Measurements from ENCODE around the gene CTSF. TPM values are rescaled to one million over a fixed set of nuclear protein-coding genes. Genes with fewer than 3 reads are reported as not detected.

CTSF gene
- polyA plus RNA-seq, 3 donors, result 1.5 to 3.5 (median 2.3) TPM

DNA sequence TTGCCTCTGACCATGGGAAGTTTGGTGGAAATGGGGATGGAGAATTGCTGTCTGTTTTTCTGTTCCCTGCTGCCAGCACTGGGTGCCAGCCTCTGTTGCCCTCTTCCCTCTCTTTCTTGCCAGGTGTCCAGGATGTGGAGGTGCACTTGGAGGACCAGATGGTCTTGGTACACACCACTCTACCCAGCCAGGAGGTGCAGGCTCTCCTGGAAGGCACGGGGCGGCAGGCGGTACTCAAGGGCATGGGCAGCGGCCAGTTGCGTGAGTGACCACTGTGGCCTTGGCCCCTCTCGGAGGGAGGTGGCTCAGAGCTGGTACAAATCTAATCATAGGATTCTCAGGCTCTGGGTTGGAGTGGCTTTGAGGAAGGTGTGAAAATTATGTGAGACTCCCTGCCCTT lies 30.6 kb upstream of the CTSF start:
- H3K27me3 ChIP-seq (ENCODE audit: control insufficient read depth in 2 of 2, insufficient read depth in 2 of 2, low read length in 2 of 2), result no peaks in the 10 kb centered on the region
- Mint-ChIP-seq H3K4me1 (peaks cover 34% of the 10 kb centered on the region), H3K9me3 (no peaks in the 10 kb centered on the region), H3K36me3 (peaks cover 23 to 45% of the 10 kb centered on the region in 2 donors), H3K27me3 (ENCODE audit: low read depth in 3 of 3) (peaks cover 0 to 1% (median 0%) of the 10 kb centered on the region in 3 donors), H3K27ac (peak overlapping the region in 2 of 7 donors; percentile 13 to 71), H3K4me3 (no peak overlapping the region)
- WGBS (ENCODE audit: insufficient coverage), result 96% methylated on average over 3 of the region's 6 CpGs
- H3K4me1 ChIP-seq (ENCODE audit: control insufficient read depth in 1 of 2, insufficient read depth in 2 of 2, low read length in 2 of 2), result peaks cover 21 to 38% of the 10 kb centered on the region in 2 donors
- TF ChIP-seq, protein P1, sequence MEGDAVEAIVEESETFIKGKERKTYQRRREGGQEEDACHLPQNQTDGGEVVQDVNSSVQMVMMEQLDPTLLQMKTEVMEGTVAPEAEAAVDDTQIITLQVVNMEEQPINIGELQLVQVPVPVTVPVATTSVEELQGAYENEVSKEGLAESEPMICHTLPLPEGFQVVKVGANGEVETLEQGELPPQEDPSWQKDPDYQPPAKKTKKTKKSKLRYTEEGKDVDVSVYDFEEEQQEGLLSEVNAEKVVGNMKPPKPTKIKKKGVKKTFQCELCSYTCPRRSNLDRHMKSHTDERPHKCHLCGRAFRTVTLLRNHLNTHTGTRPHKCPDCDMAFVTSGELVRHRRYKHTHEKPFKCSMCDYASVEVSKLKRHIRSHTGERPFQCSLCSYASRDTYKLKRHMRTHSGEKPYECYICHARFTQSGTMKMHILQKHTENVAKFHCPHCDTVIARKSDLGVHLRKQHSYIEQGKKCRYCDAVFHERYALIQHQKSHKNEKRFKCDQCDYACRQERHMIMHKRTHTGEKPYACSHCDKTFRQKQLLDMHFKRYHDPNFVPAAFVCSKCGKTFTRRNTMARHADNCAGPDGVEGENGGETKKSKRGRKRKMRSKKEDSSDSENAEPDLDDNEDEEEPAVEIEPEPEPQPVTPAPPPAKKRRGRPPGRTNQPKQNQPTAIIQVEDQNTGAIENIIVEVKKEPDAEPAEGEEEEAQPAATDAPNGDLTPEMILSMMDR (IDR thresholded peaks at IDR 0.05), result no peak
- H3K27ac ChIP-seq (ENCODE audit: low read depth in 1 of 2, low read length in 2 of 2), result no peak overlapping the region
- no peak overlapping the region for H3K4me3 ChIP-seq (replicated peaks in 1 of 3; ENCODE audit: low read depth in 2 of 3, low read length in 3 of 3)
- no peak overlapping the region for H2AFZ ChIP-seq (ENCODE audit: insufficient read depth, low read depth, low read length, poor library complexity, severe bottlenecking)
- no peak overlapping the region for H3K4me2 ChIP-seq (replicated peaks; ENCODE audit: extremely low read depth, low read length, poor library complexity, severe bottlenecking)
- intact Hi-C loops (cut with micrococcal nuclease), result no loop called here
- peaks cover 18 to 27% of the 10 kb centered on the region in 2 donors for H3K36me3 ChIP-seq (replicated peaks in 1 of 2; ENCODE audit: control insufficient read depth in 1 of 2, insufficient read depth in 2 of 2, low read length in 2 of 2)
- DNase-seq, result no peak
- H3K9ac ChIP-seq (ENCODE audit: insufficient read depth, low read length, poor library complexity, severe bottlenecking), result no peak overlapping the region
- H4K20me1 ChIP-seq (ENCODE audit: insufficient read depth, low read length), result no peaks in the 10 kb centered on the region
- peaks cover 4% of the 10 kb centered on the region for H3K79me2 ChIP-seq (ENCODE audit: insufficient read depth, low read length)
- no peaks in the 10 kb centered on the region for H3K9me3 ChIP-seq (replicated peaks in 1 of 2; ENCODE audit: control insufficient read depth in 1 of 2, insufficient read depth in 1 of 2, low read length in 2 of 2)

DNA sequence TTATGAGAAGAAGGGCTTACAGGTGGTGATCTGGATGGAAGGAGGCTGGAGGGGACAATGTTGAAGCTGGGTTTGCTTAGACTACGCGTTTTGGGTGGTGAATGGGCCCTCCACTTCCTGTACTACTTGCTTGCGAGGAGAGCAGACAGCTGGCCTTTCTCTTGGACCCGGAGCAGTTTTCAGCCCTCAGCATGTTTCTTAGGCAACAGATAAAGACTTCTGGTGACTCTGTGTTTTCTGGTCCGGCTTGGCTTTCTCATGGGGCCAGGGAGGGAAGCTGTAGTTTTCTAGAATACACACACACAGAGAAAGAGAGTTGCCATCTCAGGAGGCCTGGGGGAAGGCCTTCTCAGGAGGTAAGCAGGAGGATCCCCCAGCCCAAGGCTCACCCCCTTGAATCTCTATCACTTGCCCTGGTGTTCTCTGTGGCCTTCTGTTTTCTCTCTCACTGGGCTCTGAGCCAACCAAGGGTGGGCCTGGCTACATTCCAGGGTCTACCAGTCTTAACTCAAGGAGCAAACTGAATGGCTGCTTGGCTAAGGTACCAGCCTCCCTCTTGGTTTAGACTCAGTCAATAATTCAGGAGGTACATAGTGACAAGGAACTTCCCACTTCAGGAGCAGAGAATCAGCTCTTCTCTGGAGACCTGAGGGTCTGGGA lies 27.0 kb upstream of the CTSF start:
- no peaks in the 10 kb centered on the region for H3K27me3 ChIP-seq (ENCODE audit: control insufficient read depth in 2 of 2, insufficient read depth in 2 of 2, low read length in 2 of 2)
- WGBS (ENCODE audit: insufficient coverage), result no CpG with 5 or more reads among the region's 5 CpGs
- H3K9me3 ChIP-seq (replicated peaks in 1 of 2; ENCODE audit: control insufficient read depth in 1 of 2, insufficient read depth in 1 of 2, low read length in 2 of 2), result no peaks in the 10 kb centered on the region
- H3K27ac ChIP-seq (ENCODE audit: low read depth in 1 of 2, low read length in 2 of 2), result peak overlapping the region in 1 of 2 donors; percentile 56
- Mint-ChIP-seq H3K4me1 (peaks cover 34% of the 10 kb centered on the region), H3K4me3 (peak overlapping the region in 1 of 2 donors; percentile 40), H3K27me3 (ENCODE audit: low read depth in 3 of 3) (peaks cover 0 to 1% (median 0%) of the 10 kb centered on the region in 3 donors), H3K9me3 (no peaks in the 10 kb centered on the region), H3K27ac (peak overlapping the region in 6 of 7 donors; percentile 9 to 89 (median 52)), H3K36me3 (peaks cover 12 to 27% of the 10 kb centered on the region in 2 donors)
- peaks cover 13% of the 10 kb centered on the region for H3K79me2 ChIP-seq (ENCODE audit: insufficient read depth, low read length)
- intact Hi-C loops (cut with micrococcal nuclease), result no loop called here
- H3K9ac ChIP-seq (ENCODE audit: insufficient read depth, low read length, poor library complexity, severe bottlenecking), result no peak overlapping the region
- H3K4me3 ChIP-seq (replicated peaks in 1 of 3; ENCODE audit: low read depth in 2 of 3, low read length in 3 of 3), result no peak overlapping the region
- TF ChIP-seq, protein P1 (IDR thresholded peaks at IDR 0.05), result no peak
- peaks cover 7 to 12% of the 10 kb centered on the region in 2 donors for H3K36me3 ChIP-seq (replicated peaks in 1 of 2; ENCODE audit: control insufficient read depth in 1 of 2, insufficient read depth in 2 of 2, low read length in 2 of 2)
- peaks cover 23 to 43% of the 10 kb centered on the region in 2 donors for H3K4me1 ChIP-seq (ENCODE audit: control insufficient read depth in 1 of 2, insufficient read depth in 2 of 2, low read length in 2 of 2)
- peak overlapping the region; percentile 0 for H3K4me2 ChIP-seq (replicated peaks; ENCODE audit: extremely low read depth, low read length, poor library complexity, severe bottlenecking)
- no peak overlapping the region for H2AFZ ChIP-seq (ENCODE audit: insufficient read depth, low read depth, low read length, poor library complexity, severe bottlenecking)
- H4K20me1 ChIP-seq (ENCODE audit: insufficient read depth, low read length), result no peaks in the 10 kb centered on the region
- no peak for DNase-seq
